Pancreas (tissue), 10 donors: ENCODE results near the gene PIK3R2. TPM values are rescaled to one million over a fixed set of nuclear protein-coding genes. Genes with fewer than 3 reads are reported as not detected.

Experiments
- ATAC-seq, 4 donors: fragments of 200-7000 bp; cut with Tn5 transposase; one replicate each; pipeline versions ENCODE4 v1.8.0 to v1.9.1; 2020; ENCODE audit warnings: mild to moderate bottlenecking in 4 of 4, moderate library complexity in 4 of 4
- DNase-seq, 6 donors: peaks; one replicate each; pipeline ENCODE4 v3.0.0-alpha.2; 2020
- FAIRE-seq: peaks from 2 replicates; lab custom pipeline; 2012; peaks lifted over from hg19 to GRCh38; lab: Jason Lieb, UNC
- H3K27ac ChIP-seq, 4 donors: fragments of 200-600 bp; sonication (generic); 1 replicate in 3 of 4; 2 replicates in 1 of 4; pipeline versions ENCODE4 v1.5.0 to v1.8.0; 2020
- H3K27me3 ChIP-seq, 4 donors: fragments of 200-600 bp; one replicate each; pipeline ENCODE4 v1.8.0; 2021
- H3K36me3 ChIP-seq, 3 donors: fragments of 200-600 bp; sonication (generic) in 1 of 3; one replicate each; pipeline versions ENCODE4 v1.5.0 to v1.8.0; 2020 to 2021
- H3K4me1 ChIP-seq, 3 donors: fragments of 200-600 bp; one replicate each; pipeline ENCODE4 v1.8.0; 2021
- H3K4me3 ChIP-seq, 4 donors: fragments of 200-600 bp; sonication (generic) in 2 of 4; one replicate each; pipeline versions ENCODE4 v1.5.0 to v1.8.0; 2020 to 2021
- H3K9me3 ChIP-seq, 4 donors: fragments of 200-600 bp; one replicate each; pipeline ENCODE4 v1.8.0; 2021
- CTCF ChIP-seq, 4 donors: fragments of 200-600 bp; sonication (generic) in 3 of 4; IDR thresholded peaks; one replicate each; pipeline versions ENCODE4 v1.5.0 to v1.8.0; 2021; ENCODE audit warnings: antibody characterized with exemption in 4 of 4
- WGBS, 2 donors: extraction: QIAGEN DNeasy Blood & Tissue Kit; methylation state at CpG; one replicate each; pipeline ENCODE4 v1.1.7; 2013; 5-methylcytosine and 5-hydroxymethylcytosine counted together
- intact Hi-C, 3 donors: fragments of 100-400 bp; cut with DNase I; formaldehyde crosslinking; loops; one replicate each; pipeline versions ENCODE4 v1.11.1 to v1.14.2; 2022
- polyA plus RNA-seq, 2 donors: library from polyadenylated mRNA; stranded (reverse); fragments of 200-250 nt; gene quantifications; one replicate each; pipeline ENCODE4 v1.2.3, GENCODE V29; 2013
- total RNA-seq, 6 donors: library from RNA; stranded (reverse); fragmentation: NEBNext Ultra II Directional in 4 of 6; extraction: Animal tissue kit (Norgen Biotek cat#: 25700) in 4 of 6; gene quantifications; one replicate each; pipeline versions ENCODE4 v1.2.1 to v1.2.4, GENCODE V29; 2021 to 2023
- donor health status: healthy with polysubstance abuse.
- donor health status: DM: no; HTN: no; CAD: no; lungs with moderate emphysema.
- donor health status: DM: no; HTN: no; CAD: no.
- donor health status: control.
- donor health status: control.
- donor health status: Bipolar disorder and iron deficiency.
- donor health status: DM: yes; HTN: yes; CAD: no.
- donor health status: DM: no; HTN: no; CAD: no.
- donor health status: DM: no; HTN: no; CAD: no.
- donor health status: DM: yes; HTN: yes; CAD: no.

The PIK3R2 gene
- total and polyA plus RNA-seq, 8 donors, result 4.3 to 21.2 (median 11.9) TPM

GRCh38 chr19:18153556-18154134 is 682 bp downstream of the PIK3R2 start:
- FAIRE-seq, result no peak
- no peak for TF ChIP-seq CTCF (IDR thresholded peaks at IDR 0.05)
- DNase-seq, result peak in 2 of 6 donors; percentile 47 to 72
- no peaks in the 10 kb centered on the region for H3K27me3 ChIP-seq
- H3K27ac ChIP-seq, result peak overlapping the region; percentile 70 to 92 (median 86)
- no peaks in the 10 kb centered on the region for H3K36me3 ChIP-seq
- ATAC-seq, result no peak
- WGBS, 2 donors, result 1 to 2% methylated on average over 30 to 38 of the region's 38 CpGs
- H3K4me3 ChIP-seq, result peak overlapping the region; percentile 66 to 86 (median 74)
- H3K9me3 ChIP-seq, result no peaks in the 10 kb centered on the region
- peaks cover 13 to 27% (median 21%) of the 10 kb centered on the region in 3 donors for H3K4me1 ChIP-seq
- intact Hi-C loops, result no loop called here

- peaks cover 13 to 27% (median 21%) of the 10 kb centered on the region in 3 donors for H3K4me1 ChIP-seq
- H3K27me3 ChIP-seq, result no peaks in the 10 kb centered on the region
- peak in 4 of 6 donors; percentile 33 to 84 (median 46) for DNase-seq
- no peak for FAIRE-seq
- H3K9me3 ChIP-seq, result no peaks in the 10 kb centered on the region
- no peak overlapping the region for H3K4me3 ChIP-seq
- no peak for ATAC-seq
- peak overlapping the region in 1 of 4 donors; percentile 62 for H3K27ac ChIP-seq
- intact Hi-C loops, result no loop called here
- TF ChIP-seq CTCF (IDR thresholded peaks at IDR 0.05), result no peak
- WGBS, 2 donors, result 92% methylated on average over 41 to 43 of the region's 43 CpGs
- H3K36me3 ChIP-seq, result no peaks in the 10 kb centered on the region
These were observed 2.4 kb downstream of the PIK3R2 start for GRCh38 chr19:18155095-18156087.

- no peak for TF ChIP-seq CTCF (IDR thresholded peaks at IDR 0.05)
- FAIRE-seq, result no peak
- Histone ChIP-seq H3K9me3 (no peaks in the 10 kb centered on the region), H3K27ac (peak overlapping the region; percentile 33 to 62 (median 46)), H3K4me3 (no peak overlapping the region), H3K4me1 (peaks cover 13 to 29% (median 16%) of the 10 kb centered on the region in 3 donors), H3K27me3 (no peaks in the 10 kb centered on the region), H3K36me3 (no peaks in the 10 kb centered on the region)
- WGBS, 2 donors, result 87 to 92% methylated on average over 5 to 6 of the region's 6 CpGs
- DNase-seq, result peak in 1 of 6 donors; percentile 22
- no peak for ATAC-seq
- intact Hi-C loops, result no loop called here
These were observed 3.3 kb downstream of the PIK3R2 start for GRCh38 chr19:18156268-18156667.

GRCh38 chr19:18156841-18157464 is 4.0 kb downstream of the PIK3R2 start:
- WGBS, 2 donors, result 16 to 18% methylated on average over 22 of the region's 22 CpGs
- DNase-seq (peak; percentile 90 to 98 (median 91)), FAIRE-seq (no peak), ATAC-seq (peak; percentile 15 to 47 (median 38))
- no peaks in the 10 kb centered on the region for H3K9me3 ChIP-seq
- peaks cover 13 to 29% (median 16%) of the 10 kb centered on the region in 3 donors for H3K4me1 ChIP-seq
- peak overlapping the region; percentile 33 to 62 (median 46) for H3K27ac ChIP-seq
- intact Hi-C loops, result no loop called here
- no peaks in the 10 kb centered on the region for H3K27me3 ChIP-seq
- no peaks in the 10 kb centered on the region for H3K36me3 ChIP-seq
- TF ChIP-seq CTCF (IDR thresholded peaks at IDR 0.05), result no peak
- peak overlapping the region in 1 of 4 donors; percentile 1 for H3K4me3 ChIP-seq
